ENCODE data around the gene HS1BP3. TPM values are rescaled to one million over a fixed set of nuclear protein-coding genes. Genes with fewer than 3 reads are reported as not detected.

HS1BP3 gene
- total RNA-seq, 1 donor from 2014 or later, result 10.0 TPM

- no peaks in the 10 kb centered on the region for H3K36me3 ChIP-seq
- H3K4me3 ChIP-seq, result no peak overlapping the region
- H3K4me1 ChIP-seq, result no peaks in the 10 kb centered on the region
- H3K9ac ChIP-seq, result no peak overlapping the region
- Mint-ChIP-seq H3K4me1 (peaks cover 50% of the 10 kb centered on the region), H3K36me3 (peaks cover 11% of the 10 kb centered on the region), H3K27me3 (ENCODE audit: insufficient read depth, low read depth) (peaks cover 18% of the 10 kb centered on the region), H3K9me3 (no peaks in the 10 kb centered on the region), H3K27ac (no peak overlapping the region), H3K4me3 (no peak overlapping the region)
- peaks cover 19% of the 10 kb centered on the region for H3K27me3 ChIP-seq
- H3K4me2 ChIP-seq, result no peak overlapping the region
- H3K27ac ChIP-seq, result no peak overlapping the region
- no peaks in the 10 kb centered on the region for H3K79me2 ChIP-seq (ENCODE audit: low read depth)
- no peaks in the 10 kb centered on the region for H3F3A ChIP-seq (ENCODE audit: low read depth)
- H2AFZ ChIP-seq (replicated peaks), result no peak overlapping the region
- no peaks in the 10 kb centered on the region for H4K20me1 ChIP-seq (ENCODE audit: low read depth)
- no peak for DNase-seq (ENCODE audit: low spot score)
- TF ChIP-seq CTCF (IDR thresholded peaks at IDR 0.05) (no peak), EZH2 (IDR thresholded peaks at IDR 0.05) (no peak), EZH2phosphoT487 (IDR thresholded peaks at IDR 0.05) (no peak)
- H3K9me3 ChIP-seq (ENCODE audit: low read depth), result no peaks in the 10 kb centered on the region
Measured at GRCh38 chr2:20647738-20648137, 3.2 kb downstream of the HS1BP3 start.

GRCh38 chr2:20647211-20647610 lies 3.7 kb downstream of the HS1BP3 start:
- H3K9me3 ChIP-seq (ENCODE audit: low read depth), result no peaks in the 10 kb centered on the region
- no peak overlapping the region for H3K9ac ChIP-seq
- Mint-ChIP-seq H3K4me3 (no peak overlapping the region), H3K27ac (no peak overlapping the region), H3K4me1 (peaks cover 50% of the 10 kb centered on the region), H3K27me3 (ENCODE audit: insufficient read depth, low read depth) (peaks cover 16% of the 10 kb centered on the region), H3K36me3 (peaks cover 11% of the 10 kb centered on the region), H3K9me3 (no peaks in the 10 kb centered on the region)
- no peak overlapping the region for H3K27ac ChIP-seq
- H4K20me1 ChIP-seq (ENCODE audit: low read depth), result no peaks in the 10 kb centered on the region
- no peaks in the 10 kb centered on the region for H3K4me1 ChIP-seq
- no peak overlapping the region for H3K4me3 ChIP-seq
- H2AFZ ChIP-seq (replicated peaks), result no peak overlapping the region
- peaks cover 19% of the 10 kb centered on the region for H3K27me3 ChIP-seq
- no peak overlapping the region for H3K4me2 ChIP-seq
- TF ChIP-seq CTCF (IDR thresholded peaks at IDR 0.05), result no peak
- no peak for TF ChIP-seq EZH2phosphoT487 (IDR thresholded peaks at IDR 0.05)
- TF ChIP-seq EZH2 (IDR thresholded peaks at IDR 0.05), result no peak
- no peaks in the 10 kb centered on the region for H3K36me3 ChIP-seq
- H3F3A ChIP-seq (ENCODE audit: low read depth), result no peaks in the 10 kb centered on the region
- no peak for DNase-seq (ENCODE audit: low spot score)
- no peaks in the 10 kb centered on the region for H3K79me2 ChIP-seq (ENCODE audit: low read depth)

- peaks cover 3% of the 10 kb centered on the region for H4K20me1 ChIP-seq (ENCODE audit: low read depth)
- no peak for TF ChIP-seq EZH2 (IDR thresholded peaks at IDR 0.05)
- no peak for TF ChIP-seq EZH2phosphoT487 (IDR thresholded peaks at IDR 0.05)
- TF ChIP-seq CTCF (IDR thresholded peaks at IDR 0.05), result no peak
- no peak overlapping the region for H3K9ac ChIP-seq
- H3K79me2 ChIP-seq (ENCODE audit: low read depth), result no peaks in the 10 kb centered on the region
- H3K27me3 ChIP-seq, result peaks cover 11% of the 10 kb centered on the region
- no peaks in the 10 kb centered on the region for H3K9me3 ChIP-seq (ENCODE audit: low read depth)
- no peak overlapping the region for H3K4me3 Mint-ChIP-seq
- no peaks in the 10 kb centered on the region for H3K9me3 Mint-ChIP-seq
- no peaks in the 10 kb centered on the region for H3F3A ChIP-seq (ENCODE audit: low read depth)
- peaks cover 11% of the 10 kb centered on the region for H3K36me3 Mint-ChIP-seq
- peaks cover 12% of the 10 kb centered on the region for H3K27me3 Mint-ChIP-seq (ENCODE audit: insufficient read depth, low read depth)
- H2AFZ ChIP-seq (replicated peaks), result no peak overlapping the region
- no peaks in the 10 kb centered on the region for H3K4me1 ChIP-seq
- no peak for DNase-seq (ENCODE audit: low spot score)
- no peak overlapping the region for H3K27ac ChIP-seq
- no peak overlapping the region for H3K4me3 ChIP-seq
- no peak overlapping the region for H3K4me2 ChIP-seq
- no peak overlapping the region for H3K27ac Mint-ChIP-seq
- H3K4me1 Mint-ChIP-seq, result peaks cover 50% of the 10 kb centered on the region
- H3K36me3 ChIP-seq, result no peaks in the 10 kb centered on the region
Measured at GRCh38 chr2:20646446-20646845, 4.5 kb downstream of the HS1BP3 start.

Measured in neural progenitor cell (in vitro differentiated cells).